Tibial nerve (tissue), 3 donors: Measurements from ENCODE around the gene MERTK.

Experiments used
- CTCF ChIP-seq, 5 experiments: fragments of 200-600 bp in 3 of 5; fragments of 450-650 bp in 2 of 5; sonication (generic) in 3 of 5; IDR thresholded peaks; one replicate each; pipeline ENCODE4 v1.5.1; 2016 to 2019; ENCODE audit warnings: antibody characterized with exemption in 5 of 5, mild to moderate bottlenecking in 3 of 5, moderate library complexity in 2 of 5
- POLR2A ChIP-seq, 2 donors: fragments of 450-650 bp; IDR thresholded peaks; one replicate each; pipeline ENCODE4 v1.6.1; 2017; ENCODE audit warnings: antibody characterized with exemption in 2 of 2, mild to moderate bottlenecking in 2 of 2, moderate library complexity in 2 of 2

- TF ChIP-seq CTCF (IDR thresholded peaks at IDR 0.05) (peak in 4 of 5 experiments; percentile 4 to 35 (median 16)), POLR2A (IDR thresholded peaks at IDR 0.05) (no peak)
Measured at GRCh38 chr2:111900859-111901258, 2.5 kb downstream of the MERTK start.
